Measurements from ENCODE around the gene DNAI4. TPM values are rescaled to one million over a fixed set of nuclear protein-coding genes. Genes with fewer than 3 reads are reported as not detected.
"Not testable (repeated sequence)": the region's sequence is repeated elsewhere in the genome, so short reads cannot be mapped to it uniquely, and the experiment has no call there.

DNAI4 gene
- total RNA-seq, 1 experiment from 2014 or later: 7.2 TPM

GRCh38 chr1:66787641-66788040 is 137.0 kb downstream of the DNAI4 start:
- Histone ChIP-seq H3K4me1 (ENCODE audit: control insufficient read depth, insufficient read depth, low read length) (no peaks in the 10 kb centered on the region), H3K36me3 (ENCODE audit: control insufficient read depth, insufficient read depth, low read length) (no peaks in the 10 kb centered on the region), H3K27me3 (ENCODE audit: control insufficient read depth, insufficient read depth, low read length) (peaks cover 5% of the 10 kb centered on the region), H3K4me3 (ENCODE audit: low read depth in 2 of 2, low read length in 2 of 2) (no peak overlapping the region), H3K27ac (ENCODE audit: low read length) (no peak overlapping the region), H3K9me3 (ENCODE audit: control insufficient read depth, insufficient read depth, low read depth, low read length) (no peaks in the 10 kb centered on the region)
- TF ChIP-seq, protein P1, sequence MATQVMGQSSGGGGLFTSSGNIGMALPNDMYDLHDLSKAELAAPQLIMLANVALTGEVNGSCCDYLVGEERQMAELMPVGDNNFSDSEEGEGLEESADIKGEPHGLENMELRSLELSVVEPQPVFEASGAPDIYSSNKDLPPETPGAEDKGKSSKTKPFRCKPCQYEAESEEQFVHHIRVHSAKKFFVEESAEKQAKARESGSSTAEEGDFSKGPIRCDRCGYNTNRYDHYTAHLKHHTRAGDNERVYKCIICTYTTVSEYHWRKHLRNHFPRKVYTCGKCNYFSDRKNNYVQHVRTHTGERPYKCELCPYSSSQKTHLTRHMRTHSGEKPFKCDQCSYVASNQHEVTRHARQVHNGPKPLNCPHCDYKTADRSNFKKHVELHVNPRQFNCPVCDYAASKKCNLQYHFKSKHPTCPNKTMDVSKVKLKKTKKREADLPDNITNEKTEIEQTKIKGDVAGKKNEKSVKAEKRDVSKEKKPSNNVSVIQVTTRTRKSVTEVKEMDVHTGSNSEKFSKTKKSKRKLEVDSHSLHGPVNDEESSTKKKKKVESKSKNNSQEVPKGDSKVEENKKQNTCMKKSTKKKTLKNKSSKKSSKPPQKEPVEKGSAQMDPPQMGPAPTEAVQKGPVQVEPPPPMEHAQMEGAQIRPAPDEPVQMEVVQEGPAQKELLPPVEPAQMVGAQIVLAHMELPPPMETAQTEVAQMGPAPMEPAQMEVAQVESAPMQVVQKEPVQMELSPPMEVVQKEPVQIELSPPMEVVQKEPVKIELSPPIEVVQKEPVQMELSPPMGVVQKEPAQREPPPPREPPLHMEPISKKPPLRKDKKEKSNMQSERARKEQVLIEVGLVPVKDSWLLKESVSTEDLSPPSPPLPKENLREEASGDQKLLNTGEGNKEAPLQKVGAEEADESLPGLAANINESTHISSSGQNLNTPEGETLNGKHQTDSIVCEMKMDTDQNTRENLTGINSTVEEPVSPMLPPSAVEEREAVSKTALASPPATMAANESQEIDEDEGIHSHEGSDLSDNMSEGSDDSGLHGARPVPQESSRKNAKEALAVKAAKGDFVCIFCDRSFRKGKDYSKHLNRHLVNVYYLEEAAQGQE (IDR thresholded peaks at IDR 0.05; ENCODE audit: insufficient read depth in 1 of 2, low read depth in 2 of 2, low read length in 1 of 2): no peak
- TF ChIP-seq CTCF (IDR thresholded peaks at IDR 0.05): no peak
- TF ChIP-seq TCF7L2 (IDR thresholded peaks at IDR 0.05; ENCODE audit: low read depth, low read length): no peak
- no peak for TF ChIP-seq SIN3A (IDR thresholded peaks at IDR 0.05; ENCODE audit: borderline replicate concordance, insufficient read depth, low read depth, low read length)
- TF ChIP-seq POLR2AphosphoS5 (IDR thresholded peaks at IDR 0.05; ENCODE audit: low read depth, low read length): no peak
- no peak for DNase-seq (ENCODE audit: low read depth, low spot score)
- no peak for ATAC-seq
- CTCF ChIA-PET: no interaction called here
- intact Hi-C loops (cut with micrococcal nuclease; ENCODE audit: unreplicated experiment): no loop called here
- POLR2A ChIA-PET: no interaction called here
- BruUV-seq (replicated peaks): no TSS peak
- in situ Hi-C loops (cut with HindIII; ENCODE audit: low pct_unique_long_range_greater_than_20kb, low sequenced_read_pairs): no loop called here

DNA sequence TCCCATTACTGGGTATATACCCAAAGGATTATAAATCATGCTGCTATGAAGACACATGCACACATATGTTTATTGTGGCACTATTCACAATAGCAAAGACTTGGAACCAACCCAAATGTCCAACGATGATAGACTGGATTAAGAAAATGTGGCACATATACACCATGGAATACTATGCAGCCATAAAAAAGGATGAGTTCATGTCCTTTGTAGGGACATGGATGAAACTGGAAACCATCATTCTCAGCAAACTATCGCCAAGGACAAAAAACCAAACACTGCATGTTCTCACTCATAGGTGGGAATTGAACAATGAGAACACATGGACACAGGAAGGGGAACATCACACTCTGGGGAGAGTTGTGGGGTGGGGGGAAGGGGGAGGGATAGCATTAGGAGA is 138.9 kb downstream of the DNAI4 start:
- H3K27ac ChIP-seq (ENCODE audit: low read length); H3K4me1 ChIP-seq (ENCODE audit: control insufficient read depth, insufficient read depth, low read length); in situ Hi-C loops (cut with HindIII; ENCODE audit: low pct_unique_long_range_greater_than_20kb, low sequenced_read_pairs); intact Hi-C loops (cut with micrococcal nuclease; ENCODE audit: unreplicated experiment); CTCF ChIA-PET; POLR2A ChIA-PET; ATAC-seq; H3K27me3 ChIP-seq (ENCODE audit: control insufficient read depth, insufficient read depth, low read length); DNase-seq (ENCODE audit: low read depth, low spot score); BruUV-seq (replicated peaks); H3K4me3 ChIP-seq (ENCODE audit: low read depth in 2 of 2, low read length in 2 of 2); H3K36me3 ChIP-seq (ENCODE audit: control insufficient read depth, insufficient read depth, low read length); H3K9me3 ChIP-seq (ENCODE audit: control insufficient read depth, insufficient read depth, low read depth, low read length): not testable (repeated sequence)

- H3K4me1 ChIP-seq (ENCODE audit: control insufficient read depth, insufficient read depth, low read length): no peaks in the 10 kb centered on the region
- peaks cover 2% of the 10 kb centered on the region; the same call in 1 of the 2 replicates for H3K27me3 ChIP-seq (ENCODE audit: control insufficient read depth, insufficient read depth, low read length)
- BruUV-seq (replicated peaks): no TSS peak
- no peaks in the 10 kb centered on the region for H3K9me3 ChIP-seq (ENCODE audit: control insufficient read depth, insufficient read depth, low read depth, low read length)
- DNase-seq (ENCODE audit: low read depth, low spot score): no peak
- ChIA-PET CTCF (no interaction called here), POLR2A (no interaction called here)
- no peaks in the 10 kb centered on the region for H3K36me3 ChIP-seq (ENCODE audit: control insufficient read depth, insufficient read depth, low read length)
- intact Hi-C loops (cut with micrococcal nuclease; ENCODE audit: unreplicated experiment) (no loop called here), in situ Hi-C loops (cut with HindIII; ENCODE audit: low pct_unique_long_range_greater_than_20kb, low sequenced_read_pairs) (no loop called here)
- H3K4me3 ChIP-seq (ENCODE audit: low read depth in 2 of 2, low read length in 2 of 2): no peak overlapping the region
- TF ChIP-seq POLR2AphosphoS5 (IDR thresholded peaks at IDR 0.05; ENCODE audit: low read depth, low read length): no peak
- no peak for TF ChIP-seq TCF7L2 (IDR thresholded peaks at IDR 0.05; ENCODE audit: low read depth, low read length)
- TF ChIP-seq SIN3A (IDR thresholded peaks at IDR 0.05; ENCODE audit: borderline replicate concordance, insufficient read depth, low read depth, low read length): no peak
- TF ChIP-seq, protein P1 (IDR thresholded peaks at IDR 0.05; ENCODE audit: insufficient read depth in 1 of 2, low read depth in 2 of 2, low read length in 1 of 2): no peak
- TF ChIP-seq CTCF (IDR thresholded peaks at IDR 0.05): no peak
- no peak overlapping the region for H3K27ac ChIP-seq (ENCODE audit: low read length)
- ATAC-seq: no peak
These were observed 145.1 kb downstream of the DNAI4 start for GRCh38 chr1:66779475-66780078.

Measured in Panc1 (cell line).